NB4 (cell line): ENCODE results near the gene ALKBH8.

Source experiments
- MAX ChIP-seq: IDR thresholded peaks from 2 replicates; pipeline ENCODE4 v1.6.1; 2011; ENCODE audit warnings: low read depth, low read length
- POLR2A ChIP-seq: IDR thresholded peaks from 2 replicates; pipeline ENCODE4 v1.6.1; 2011; ENCODE audit warnings: mild to moderate bottlenecking; ENCODE audit not compliant: insufficient read length; ENCODE audit errors: extremely low read depth
- TF ChIP-seq, protein P1 (sequence below): IDR thresholded peaks from one replicate; pipeline ENCODE4 v1.5.1; 2012; ENCODE audit warnings: low read depth, low read length

GRCh38 chr11:107591378-107592230 is 26.1 kb upstream of the ALKBH8 start:
- TF ChIP-seq, protein P1, sequence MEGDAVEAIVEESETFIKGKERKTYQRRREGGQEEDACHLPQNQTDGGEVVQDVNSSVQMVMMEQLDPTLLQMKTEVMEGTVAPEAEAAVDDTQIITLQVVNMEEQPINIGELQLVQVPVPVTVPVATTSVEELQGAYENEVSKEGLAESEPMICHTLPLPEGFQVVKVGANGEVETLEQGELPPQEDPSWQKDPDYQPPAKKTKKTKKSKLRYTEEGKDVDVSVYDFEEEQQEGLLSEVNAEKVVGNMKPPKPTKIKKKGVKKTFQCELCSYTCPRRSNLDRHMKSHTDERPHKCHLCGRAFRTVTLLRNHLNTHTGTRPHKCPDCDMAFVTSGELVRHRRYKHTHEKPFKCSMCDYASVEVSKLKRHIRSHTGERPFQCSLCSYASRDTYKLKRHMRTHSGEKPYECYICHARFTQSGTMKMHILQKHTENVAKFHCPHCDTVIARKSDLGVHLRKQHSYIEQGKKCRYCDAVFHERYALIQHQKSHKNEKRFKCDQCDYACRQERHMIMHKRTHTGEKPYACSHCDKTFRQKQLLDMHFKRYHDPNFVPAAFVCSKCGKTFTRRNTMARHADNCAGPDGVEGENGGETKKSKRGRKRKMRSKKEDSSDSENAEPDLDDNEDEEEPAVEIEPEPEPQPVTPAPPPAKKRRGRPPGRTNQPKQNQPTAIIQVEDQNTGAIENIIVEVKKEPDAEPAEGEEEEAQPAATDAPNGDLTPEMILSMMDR = no peak
- TF ChIP-seq POLR2A = no peak
- TF ChIP-seq MAX = no peak
